HUES6 (cell line): ENCODE data around the gene VEGFB.

Experiments used
- H3K27ac ChIP-seq: 2 replicates; pipeline ENCODE4 v1.7.0; 2013; ENCODE audit warnings: low read depth, mild to moderate bottlenecking, low read length, inconsistent platforms
- H3K27me3 ChIP-seq: 2 replicates; pipeline ENCODE4 v1.6.1; 2013; ENCODE audit warnings: low read length; ENCODE audit not compliant: control insufficient read depth, insufficient read depth
- H3K36me3 ChIP-seq: 2 replicates; pipeline ENCODE4 v1.6.1; 2013; ENCODE audit warnings: low read length; ENCODE audit not compliant: control insufficient read depth, insufficient read depth
- H3K4me1 ChIP-seq: 2 replicates; pipeline ENCODE4 v1.6.1; 2013; ENCODE audit warnings: low read length; ENCODE audit not compliant: control insufficient read depth, insufficient read depth
- H3K4me3 ChIP-seq: 2 replicates; pipeline ENCODE4 v1.5.1; 2013; ENCODE audit warnings: low read depth, low read length
- H3K9ac ChIP-seq: one replicate; pipeline ENCODE4 v1.6.1; 2013; ENCODE audit warnings: mild to moderate bottlenecking, low read length
- H3K9me3 ChIP-seq: 2 replicates; pipeline ENCODE4 v1.6.1; 2013; ENCODE audit warnings: low read depth, low read length; ENCODE audit not compliant: control insufficient read depth, insufficient read depth

VEGFB gene

DNA sequence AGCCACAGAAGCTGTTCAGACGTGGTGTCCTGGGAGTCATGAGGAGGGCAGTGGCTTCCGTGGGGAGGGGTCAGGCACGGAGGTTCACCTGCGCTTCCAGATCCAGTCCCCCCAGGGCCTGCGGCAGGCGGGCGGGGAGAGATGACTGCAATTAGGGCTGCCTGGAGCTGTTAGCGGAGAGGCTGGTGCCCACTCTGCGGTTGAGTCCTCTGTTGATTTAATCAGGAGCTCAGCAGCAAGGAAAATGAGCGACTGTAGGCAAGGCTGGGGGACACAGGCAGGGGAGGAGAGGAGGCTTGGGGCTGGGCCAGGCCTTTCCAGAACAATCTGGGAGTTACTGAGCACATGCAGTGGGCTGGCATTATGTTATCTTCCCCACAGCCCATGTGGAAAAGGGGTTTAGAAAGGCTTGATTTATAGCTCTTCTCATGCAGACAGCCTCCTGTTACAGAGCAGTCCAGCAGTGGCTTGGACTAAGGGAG, 30.0 kb downstream of the VEGFB start:
- no peak overlapping the region for H3K27ac ChIP-seq
- H3K27me3 ChIP-seq, result no peaks in the 10 kb centered on the region
- H3K4me3 ChIP-seq, result no peak overlapping the region
- H3K9ac ChIP-seq, result no peak overlapping the region
- no peaks in the 10 kb centered on the region for H3K9me3 ChIP-seq
- peaks cover 69% of the 10 kb centered on the region for H3K36me3 ChIP-seq
- H3K4me1 ChIP-seq, result peaks cover 11% of the 10 kb centered on the region

DNA sequence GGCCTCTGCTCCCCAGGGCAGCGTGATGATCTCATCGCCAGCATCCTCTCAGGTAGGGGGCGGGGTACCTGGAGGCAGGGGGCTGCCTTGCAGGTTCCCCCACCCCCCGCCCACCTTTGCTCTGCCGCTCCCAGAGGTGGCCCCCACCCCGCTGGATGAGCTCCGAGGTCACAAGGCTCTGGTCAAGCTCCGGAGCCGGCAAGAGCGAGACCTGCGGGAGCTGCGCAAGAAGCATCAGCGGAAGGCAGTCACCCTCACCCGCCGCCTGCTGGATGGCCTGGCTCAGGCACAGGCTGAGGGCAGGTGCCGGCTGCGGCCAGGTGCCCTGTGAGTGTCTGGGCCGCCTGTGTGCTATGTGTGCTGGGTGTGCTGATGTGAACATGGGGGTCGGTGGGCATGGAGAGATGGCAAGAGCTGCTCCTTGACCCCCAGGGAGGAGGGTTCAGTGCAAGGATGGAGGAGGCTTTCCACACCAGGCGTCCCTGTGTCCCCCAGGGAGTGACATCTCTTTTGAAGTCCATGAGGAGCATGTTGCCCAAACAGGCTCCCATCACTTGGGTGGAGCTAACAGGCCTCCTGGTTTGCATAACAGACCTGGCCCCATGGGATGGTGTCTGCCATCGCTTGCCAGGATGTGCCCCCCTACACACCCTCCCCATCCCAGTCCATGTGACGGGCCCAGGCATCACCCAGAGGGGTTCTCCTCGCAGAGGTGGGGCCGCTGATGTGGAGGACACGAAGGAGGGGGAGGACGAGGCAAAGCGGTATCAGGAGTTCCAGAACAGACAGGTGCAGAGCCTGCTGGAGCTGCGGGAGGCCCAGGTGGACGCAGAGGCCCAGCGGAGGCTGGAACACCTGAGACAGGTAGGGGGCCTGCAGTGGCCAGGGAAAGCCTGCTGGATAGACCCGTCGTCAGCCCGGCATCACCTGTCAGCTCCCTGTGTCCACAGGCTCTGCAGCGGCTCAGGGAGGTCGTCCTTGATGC, 31.1 kb downstream of the VEGFB start:
- Histone ChIP-seq H3K9me3 (no peaks in the 10 kb centered on the region), H3K4me3 (no peak overlapping the region), H3K9ac (no peak overlapping the region), H3K36me3 (peaks cover 58% of the 10 kb centered on the region), H3K27me3 (no peaks in the 10 kb centered on the region), H3K4me1 (peaks cover 11% of the 10 kb centered on the region), H3K27ac (no peak overlapping the region)

DNA sequence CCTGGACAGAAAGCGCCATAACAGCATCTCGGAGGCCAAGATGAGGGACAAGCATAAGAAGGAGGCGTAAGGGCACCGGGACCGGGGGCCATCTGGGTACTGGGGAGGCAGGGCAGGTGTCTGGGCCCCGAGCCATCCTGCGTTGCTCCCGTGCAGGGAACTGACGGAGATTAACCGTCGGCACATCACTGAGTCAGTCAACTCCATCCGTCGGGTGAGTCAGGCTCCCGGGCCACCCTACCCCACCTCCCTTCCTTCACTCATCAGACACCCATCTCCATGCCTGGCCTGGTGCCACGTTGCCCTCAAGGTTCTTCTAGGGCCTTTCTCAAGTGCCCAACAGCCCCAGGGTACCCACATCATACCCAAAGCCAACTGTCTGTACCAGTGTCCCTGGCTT, 32.0 kb downstream of the VEGFB start:
- Histone ChIP-seq H3K27me3 (no peaks in the 10 kb centered on the region), H3K9ac (no peak overlapping the region), H3K9me3 (no peaks in the 10 kb centered on the region), H3K36me3 (peaks cover 54% of the 10 kb centered on the region), H3K27ac (no peak overlapping the region), H3K4me3 (no peak overlapping the region), H3K4me1 (peaks cover 11% of the 10 kb centered on the region)

DNA sequence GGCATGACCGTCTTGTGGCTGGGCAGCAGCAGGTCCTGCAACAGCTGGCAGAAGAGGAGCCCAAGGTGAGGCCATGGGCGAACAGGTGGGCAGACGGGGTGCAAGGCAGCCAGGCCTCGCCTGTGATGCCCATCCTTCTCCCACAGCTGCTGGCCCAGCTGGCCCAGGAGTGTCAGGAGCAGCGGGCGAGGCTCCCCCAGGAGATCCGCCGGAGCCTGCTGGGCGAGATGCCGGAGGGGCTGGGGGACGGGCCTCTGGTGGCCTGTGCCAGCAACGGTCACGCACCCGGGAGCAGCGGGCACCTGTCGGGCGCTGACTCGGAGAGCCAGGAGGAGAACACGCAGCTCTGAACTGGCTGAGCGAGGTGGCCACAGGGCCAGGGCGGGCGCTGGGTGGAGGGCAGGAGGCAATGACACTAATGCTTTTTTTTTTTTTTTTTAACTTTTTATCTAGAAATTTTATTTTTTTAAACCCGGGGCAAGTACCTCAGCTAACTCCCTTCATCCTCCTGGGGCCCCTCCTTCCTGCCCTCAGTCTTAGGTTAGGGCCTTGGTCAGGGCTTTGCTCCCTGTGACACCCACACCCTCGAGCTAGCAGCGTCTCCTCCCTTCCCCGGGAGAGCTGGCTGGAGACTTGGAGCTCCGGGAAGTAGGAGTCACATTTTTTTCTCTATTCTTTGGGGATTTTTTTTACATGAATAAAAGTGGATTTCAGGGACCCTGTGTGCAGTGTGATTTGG, 33.0 kb downstream of the VEGFB start:
- no peaks in the 10 kb centered on the region for H3K27me3 ChIP-seq
- H3K9me3 ChIP-seq, result no peaks in the 10 kb centered on the region
- H3K36me3 ChIP-seq, result peaks cover 44% of the 10 kb centered on the region
- H3K4me3 ChIP-seq, result no peak overlapping the region
- no peak overlapping the region for H3K9ac ChIP-seq
- peaks cover 16% of the 10 kb centered on the region for H3K4me1 ChIP-seq
- H3K27ac ChIP-seq, result no peak overlapping the region

DNA sequence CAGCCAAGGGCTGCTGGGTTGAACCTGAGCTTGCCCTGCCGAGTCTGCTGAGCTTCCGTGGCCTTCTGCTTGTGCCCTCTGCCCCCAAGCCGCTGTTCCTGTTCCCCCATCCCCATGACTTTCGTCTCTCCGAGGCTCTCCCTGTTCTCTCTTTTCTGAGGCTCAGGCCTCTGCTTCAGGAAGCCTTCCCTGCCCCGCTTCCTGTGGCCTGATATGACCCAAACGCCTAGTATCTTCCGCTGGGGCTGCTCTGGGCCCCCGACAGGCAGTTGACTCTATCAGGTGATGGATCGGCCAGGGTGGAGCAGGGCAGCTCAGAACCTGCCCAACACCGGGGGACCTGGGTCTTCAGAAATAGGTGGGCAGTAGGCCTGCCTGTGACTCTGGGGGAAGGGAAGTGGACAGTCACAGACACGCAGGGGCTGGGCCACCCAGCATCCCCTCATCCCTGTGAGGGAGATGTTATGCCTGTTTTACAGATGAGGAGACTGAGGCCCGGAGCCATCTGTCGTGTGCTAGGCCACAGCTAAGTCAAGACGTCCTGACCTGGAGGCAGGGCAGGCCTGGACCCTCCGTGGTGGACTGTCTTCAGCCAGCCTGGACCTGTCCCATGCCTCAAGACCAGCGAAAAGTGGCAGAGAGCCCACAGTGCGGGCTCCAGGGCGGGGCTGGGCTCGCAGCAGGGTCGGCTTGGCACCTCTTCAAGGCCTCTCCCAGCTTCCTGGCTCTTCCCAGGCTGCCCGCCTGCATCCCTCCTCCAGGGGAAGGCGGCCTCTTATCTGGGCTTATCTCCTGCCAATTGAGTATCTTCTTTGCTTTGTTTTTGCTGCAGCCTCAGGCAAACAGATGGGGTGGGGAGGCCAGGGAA, 33.9 kb downstream of the VEGFB start:
- H3K27ac ChIP-seq, result no peak overlapping the region
- H3K36me3 ChIP-seq, result peaks cover 35% of the 10 kb centered on the region
- H3K4me1 ChIP-seq, result peaks cover 16% of the 10 kb centered on the region
- peak overlapping the region; percentile 87 for H3K4me3 ChIP-seq
- no peaks in the 10 kb centered on the region for H3K9me3 ChIP-seq
- peak overlapping the region; percentile 88 for H3K9ac ChIP-seq
- H3K27me3 ChIP-seq, result no peaks in the 10 kb centered on the region

DNA sequence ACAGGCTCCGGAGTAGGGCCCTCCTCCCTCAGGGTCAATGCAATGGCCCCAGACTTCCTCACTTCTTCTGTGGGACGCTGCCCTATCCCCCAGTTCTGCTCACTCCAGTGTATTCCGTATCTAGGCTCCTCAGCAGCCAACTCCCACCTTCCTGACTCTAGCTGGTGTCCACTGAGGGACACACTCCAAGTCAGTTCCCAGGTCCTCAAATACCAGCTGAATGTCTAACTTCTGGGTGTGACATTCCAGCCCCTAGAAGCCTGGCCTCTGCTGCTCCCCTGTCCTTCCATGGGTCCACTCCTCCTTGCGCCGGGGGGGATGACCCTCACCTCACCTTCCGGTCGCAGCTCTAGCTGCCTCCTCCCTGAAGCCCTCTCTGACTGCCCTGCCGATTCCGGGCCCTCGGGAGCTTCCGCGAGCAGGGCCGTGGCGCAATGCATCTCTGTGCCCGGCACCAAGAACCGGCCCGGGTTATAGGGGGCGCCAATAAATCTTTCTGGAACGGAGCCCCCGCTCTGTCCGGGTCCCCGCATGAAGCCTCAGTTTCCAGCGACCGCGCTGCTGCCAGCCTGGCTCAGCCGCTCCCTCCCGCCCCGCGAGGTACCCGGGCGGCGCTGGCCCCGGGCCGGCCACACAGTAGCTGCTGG, 34.6 kb downstream of the VEGFB start:
- peak overlapping the region; percentile 82 for H3K27ac ChIP-seq
- no peaks in the 10 kb centered on the region for H3K9me3 ChIP-seq
- peak overlapping the region; percentile 87 for H3K4me3 ChIP-seq
- H3K27me3 ChIP-seq, result no peaks in the 10 kb centered on the region
- H3K4me1 ChIP-seq, result peaks cover 19% of the 10 kb centered on the region
- peak overlapping the region; percentile 88 for H3K9ac ChIP-seq
- H3K36me3 ChIP-seq, result peaks cover 29% of the 10 kb centered on the region

DNA sequence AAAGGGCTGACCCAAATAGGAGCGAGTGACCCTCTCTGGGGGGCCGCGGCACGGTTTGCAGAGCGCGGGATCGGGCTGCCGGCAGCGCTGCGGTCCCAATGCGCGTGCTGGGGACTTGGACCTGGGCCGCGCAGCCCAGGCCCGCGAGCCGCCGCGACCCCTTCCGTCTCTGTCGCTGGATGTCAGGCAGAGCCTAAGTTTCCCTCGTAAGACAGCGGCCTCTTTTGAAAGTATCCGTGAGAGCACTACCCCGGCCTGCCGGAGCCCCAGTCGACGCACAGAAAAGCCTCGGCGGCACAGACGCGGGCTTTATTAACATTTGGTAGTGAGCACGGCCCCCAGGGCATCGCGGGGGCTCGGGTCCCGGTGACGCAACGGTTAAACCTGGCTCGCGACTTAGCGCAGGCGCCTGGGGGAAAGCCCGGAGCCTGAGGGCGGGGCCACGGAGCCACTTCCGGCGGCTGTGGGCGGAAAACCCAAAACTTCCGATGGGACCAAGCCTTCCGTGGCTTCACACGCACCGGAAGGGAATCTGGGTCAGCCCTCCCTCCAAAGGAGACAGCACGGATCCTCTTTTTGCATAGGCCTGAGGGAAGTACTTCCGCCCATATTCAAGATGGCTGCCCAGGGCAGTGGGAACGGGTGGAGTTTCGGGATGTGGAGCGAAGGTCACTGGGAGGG, 35.3 kb downstream of the VEGFB start:
- no peaks in the 10 kb centered on the region for H3K9me3 ChIP-seq
- peak overlapping the region; percentile 87 for H3K4me3 ChIP-seq
- H3K27ac ChIP-seq, result peak overlapping the region; percentile 82
- H3K27me3 ChIP-seq, result no peaks in the 10 kb centered on the region
- peaks cover 19% of the 10 kb centered on the region for H3K4me1 ChIP-seq
- H3K9ac ChIP-seq, result peak overlapping the region; percentile 88
- H3K36me3 ChIP-seq, result peaks cover 22% of the 10 kb centered on the region

DNA sequence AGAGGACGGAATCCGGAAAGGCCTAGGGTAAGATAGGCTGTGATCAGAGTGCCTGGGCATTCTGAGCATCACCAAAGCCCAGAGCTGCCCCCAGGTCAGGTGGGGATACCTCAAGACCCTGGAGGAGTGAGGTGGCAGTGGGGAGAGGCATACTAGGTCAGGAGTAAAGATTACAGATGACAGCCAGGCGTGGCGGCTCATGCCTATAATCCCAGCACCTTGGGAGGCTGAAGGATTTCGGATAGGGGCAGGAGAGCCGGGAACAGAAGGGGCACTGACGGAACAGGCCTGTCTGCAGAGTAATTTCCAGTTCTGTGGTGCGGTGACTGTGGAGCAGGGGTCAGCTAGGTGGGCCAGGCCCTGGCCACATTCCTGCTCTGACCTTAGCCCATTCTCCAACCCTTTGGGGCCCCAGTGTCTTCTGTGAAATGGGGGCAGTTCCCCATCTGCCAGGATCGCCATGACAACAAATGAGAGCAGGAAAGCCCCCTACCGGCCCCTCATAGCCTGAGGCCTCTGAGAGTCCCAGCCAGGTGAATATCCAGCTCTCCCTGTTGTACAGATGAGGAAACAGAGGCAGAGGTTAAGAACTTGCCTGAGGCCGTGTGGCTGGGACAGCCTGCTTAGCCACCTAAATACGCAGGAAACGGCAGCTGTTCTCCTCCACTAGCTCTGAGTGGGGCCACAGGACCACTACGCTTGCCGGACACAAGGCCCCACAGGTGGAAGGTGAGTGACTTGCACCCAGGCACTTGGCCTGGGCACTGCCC, 40.8 kb downstream of the VEGFB start:
- Histone ChIP-seq H3K4me1 (peaks cover 19% of the 10 kb centered on the region; the same call in 1 of the 2 replicates), H3K27me3 (no peaks in the 10 kb centered on the region), H3K9me3 (no peaks in the 10 kb centered on the region), H3K36me3 (peaks cover 16% of the 10 kb centered on the region), H3K9ac (no peak overlapping the region), H3K27ac (no peak overlapping the region), H3K4me3 (no peak overlapping the region)

DNA sequence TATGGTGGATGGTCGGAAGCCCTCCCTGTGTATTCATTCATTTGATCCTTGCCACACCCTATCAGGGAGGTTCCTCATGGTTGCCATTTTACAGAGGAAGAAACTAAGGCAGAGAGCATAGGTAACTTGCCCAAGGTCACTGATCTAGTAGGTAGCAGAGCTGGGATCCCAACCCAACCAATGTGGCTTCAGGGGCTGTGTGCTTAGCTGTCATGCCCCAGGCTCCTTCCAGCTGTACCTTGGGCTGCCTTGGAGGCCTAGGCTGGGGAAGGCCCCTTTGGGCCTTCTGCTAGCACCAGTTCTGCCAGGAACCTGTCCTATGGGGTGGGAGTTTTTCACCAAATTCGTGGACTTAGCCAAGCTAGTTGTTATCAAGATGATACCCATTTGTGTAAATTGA, 41.5 kb downstream of the VEGFB start:
- H3K27ac ChIP-seq, result no peak overlapping the region
- no peaks in the 10 kb centered on the region for H3K27me3 ChIP-seq
- H3K4me1 ChIP-seq, result peaks cover 19% of the 10 kb centered on the region; the same call in 1 of the 2 replicates
- no peaks in the 10 kb centered on the region for H3K9me3 ChIP-seq
- H3K9ac ChIP-seq, result no peak overlapping the region
- no peak overlapping the region for H3K4me3 ChIP-seq
- H3K36me3 ChIP-seq, result peaks cover 16% of the 10 kb centered on the region
